H1 (cell line): Measurements from ENCODE around the gene TBC1D22A. TPM values are rescaled to one million over a fixed set of nuclear protein-coding genes. Genes with fewer than 3 reads are reported as not detected.

Source experiments
- CHD7 ChIP-seq: fragments of 300-600 bp; sonication (generic); IDR thresholded peaks from 2 replicates; pipeline ENCODE4 v1.7.1; 2012; ENCODE audit warnings: low read length, moderate library complexity, mild to moderate bottlenecking, inconsistent platforms; ENCODE audit not compliant: insufficient replicate concordance
- E2F6 ChIP-seq: IDR thresholded peaks from 2 replicates; pipeline ENCODE4 v1.6.1; 2012; ENCODE audit warnings: inconsistent platforms
- EZH2 ChIP-seq: fragments of 200-600 bp; sonication (generic); IDR thresholded peaks from 2 replicates; pipeline ENCODE4 v1.7.1; 2012; ENCODE audit warnings: low read depth, mild to moderate bottlenecking, moderate library complexity, low read length, inconsistent platforms; ENCODE audit not compliant: severe bottlenecking
- GTF2F1 ChIP-seq: IDR thresholded peaks from 2 replicates; pipeline ENCODE4 v1.6.1; 2012; ENCODE audit warnings: low read depth, low read length, improper control_type of control experiment, borderline replicate concordance
- MAFK ChIP-seq: IDR thresholded peaks from 2 replicates; pipeline ENCODE4 v1.6.1; 2012; ENCODE audit warnings: low read depth, mild to moderate bottlenecking, improper control_type of control experiment, low read length
- PHF8 ChIP-seq: fragments of 200-600 bp; sonication (generic); conservative IDR thresholded peaks from 2 replicates; pipeline ENCODE4 v1.7.1; 2012; ENCODE audit warnings: low read depth, mild to moderate bottlenecking, inconsistent platforms, low read length, moderate library complexity
- SP2 ChIP-seq: IDR thresholded peaks from 2 replicates; pipeline ENCODE4 v1.6.1; 2012; ENCODE audit warnings: mild to moderate bottlenecking, low read length, inconsistent platforms
- SP4 ChIP-seq: IDR thresholded peaks from 2 replicates; pipeline ENCODE4 v1.6.1; 2012; ENCODE audit warnings: low read length, inconsistent platforms
- TBP ChIP-seq: IDR thresholded peaks from 2 replicates; pipeline ENCODE4 v1.6.1; 2011; ENCODE audit warnings: low read depth, low read length, improper control_type of control experiment
- USF2 ChIP-seq: IDR thresholded peaks from 2 replicates; pipeline ENCODE4 v1.6.1; 2011; ENCODE audit warnings: low read length, improper control_type of control experiment
- polyA plus RNA-seq, 7 experiments: library from polyadenylated mRNA; depleted of rRNA in 3 of 7; stranded (reverse) in 5 of 7; unstranded in 2 of 7; fragments of >200 nt in 5 of 7; fragments of 200-250 nt in 2 of 7; gene quantifications; 1 replicate in 5 of 7; 2 replicates in 1 of 7; 4 replicates in 1 of 7; pipeline versions ENCODE4 v1.2.1 to v1.2.3, GENCODE V29; 2011 to 2013; ENCODE audit warnings: missing spikeins in 2 of 7, mixed read lengths in 2 of 7
- total RNA-seq: library from RNA; stranded (reverse); fragmentation: NEBNext Ultra II Directional; extraction: Animal tissue kit (Norgen Biotek cat#: 25700); gene quantifications from 2 replicates; pipeline ENCODE4 v1.2.1, GENCODE V29; 2021

Gene TBC1D22A
- total and polyA plus RNA-seq, 2 of the 8 experiments (the other 6 are each of a cell fraction or from before 2014, with no cell fraction given) = 11.9 to 18.4 TPM

- TF ChIP-seq CHD7 = no peak
- no peak for TF ChIP-seq USF2
- no peak for TF ChIP-seq SP2
- TF ChIP-seq EZH2 = no peak
- TF ChIP-seq E2F6 = no peak
- TF ChIP-seq GTF2F1 = no peak
- TF ChIP-seq PHF8 = no peak
- TF ChIP-seq SP4 = no peak
- no peak for TF ChIP-seq TBP
- TF ChIP-seq MAFK = no peak
Measured at GRCh38 chr22:47016631-47017030, 254.2 kb downstream of the TBC1D22A start (continued).
